Esophagus squamous epithelium (tissue), 4 donors: Measurements from ENCODE around the gene IGF2BP3.

Experiments
- POLR2A ChIP-seq, 4 donors: fragments of 450-650 bp; IDR thresholded peaks; one replicate each; pipeline ENCODE4 v1.6.1; 2017; ENCODE audit warnings: antibody characterized with exemption in 4 of 4, mild to moderate bottlenecking in 4 of 4, moderate library complexity in 3 of 4
- TF ChIP-seq, protein P1 (sequence below), 6 experiments: fragments of 450-650 bp in 4 of 6; fragments of 200-600 bp in 2 of 6; sonication (generic) in 2 of 6; IDR thresholded peaks; one replicate each; pipeline ENCODE4 v1.5.1; 2016 to 2019; ENCODE audit warnings: antibody characterized with exemption in 6 of 6, mild to moderate bottlenecking in 4 of 6, moderate library complexity in 4 of 6

DNA sequence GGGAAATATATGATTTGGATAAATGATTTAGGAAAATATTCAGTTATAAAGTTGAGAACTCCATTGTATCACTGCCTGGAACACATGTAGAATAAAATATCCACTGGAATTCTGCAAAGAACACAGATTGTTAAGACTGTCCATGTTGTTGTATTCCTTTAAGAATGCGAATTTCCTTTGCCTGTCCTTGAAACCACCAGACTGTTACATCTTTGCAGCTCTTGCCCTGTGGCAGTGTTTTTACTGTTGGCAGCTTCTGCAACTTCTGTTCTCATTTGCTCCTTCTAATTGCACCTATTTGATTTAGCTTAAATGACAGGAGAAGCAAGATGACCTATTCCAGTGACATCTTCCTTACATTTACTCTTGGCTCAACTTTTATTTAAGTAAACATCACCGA is 131.4 kb downstream of the IGF2BP3 start:
- TF ChIP-seq, protein P1, sequence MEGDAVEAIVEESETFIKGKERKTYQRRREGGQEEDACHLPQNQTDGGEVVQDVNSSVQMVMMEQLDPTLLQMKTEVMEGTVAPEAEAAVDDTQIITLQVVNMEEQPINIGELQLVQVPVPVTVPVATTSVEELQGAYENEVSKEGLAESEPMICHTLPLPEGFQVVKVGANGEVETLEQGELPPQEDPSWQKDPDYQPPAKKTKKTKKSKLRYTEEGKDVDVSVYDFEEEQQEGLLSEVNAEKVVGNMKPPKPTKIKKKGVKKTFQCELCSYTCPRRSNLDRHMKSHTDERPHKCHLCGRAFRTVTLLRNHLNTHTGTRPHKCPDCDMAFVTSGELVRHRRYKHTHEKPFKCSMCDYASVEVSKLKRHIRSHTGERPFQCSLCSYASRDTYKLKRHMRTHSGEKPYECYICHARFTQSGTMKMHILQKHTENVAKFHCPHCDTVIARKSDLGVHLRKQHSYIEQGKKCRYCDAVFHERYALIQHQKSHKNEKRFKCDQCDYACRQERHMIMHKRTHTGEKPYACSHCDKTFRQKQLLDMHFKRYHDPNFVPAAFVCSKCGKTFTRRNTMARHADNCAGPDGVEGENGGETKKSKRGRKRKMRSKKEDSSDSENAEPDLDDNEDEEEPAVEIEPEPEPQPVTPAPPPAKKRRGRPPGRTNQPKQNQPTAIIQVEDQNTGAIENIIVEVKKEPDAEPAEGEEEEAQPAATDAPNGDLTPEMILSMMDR (IDR thresholded peaks at IDR 0.05) = no peak
- no peak for TF ChIP-seq POLR2A (IDR thresholded peaks at IDR 0.05)
